Choroid plexus epithelial cell (primary cell): ENCODE data around the gene ADGRD1.

Experiments
- DNase-seq: peaks from one replicate; pipeline ENCODE4 v3.0.0-alpha.2; 2010; ENCODE audit warnings: low read depth
- H3K4me3 ChIP-seq: 2 replicates; pipeline ENCODE4 v1.5.1; 2011; ENCODE audit warnings: low read depth, mild to moderate bottlenecking, control low read depth, low read length, moderate library complexity
- CTCF ChIP-seq: conservative IDR thresholded peaks from 2 replicates; pipeline ENCODE4 v1.5.1; 2011; ENCODE audit warnings: low read depth, mild to moderate bottlenecking, control low read depth, inconsistent platforms, low read length, moderate library complexity

The ADGRD1 gene

GRCh38 chr12:131005161-131006035, 51.7 kb downstream of the ADGRD1 start:
- no peak for TF ChIP-seq CTCF
- H3K4me3 ChIP-seq, result no peak overlapping the region
- no peak for DNase-seq

- TF ChIP-seq CTCF, result no peak
- no peak for DNase-seq
- no peak overlapping the region for H3K4me3 ChIP-seq
Observed at GRCh38 chr12:131006036-131006735, 52.5 kb downstream of the ADGRD1 start.

- no peak overlapping the region for H3K4me3 ChIP-seq
- no peak for TF ChIP-seq CTCF
- DNase-seq, result no peak
Observed at GRCh38 chr12:131007031-131007739, 53.5 kb downstream of the ADGRD1 start.

GRCh38 chr12:131007740-131008117, 54.0 kb downstream of the ADGRD1 start:
- DNase-seq, result no peak
- no peak for TF ChIP-seq CTCF

GRCh38 chr12:131008131-131008912, 54.6 kb downstream of the ADGRD1 start:
- DNase-seq, result no peak
- TF ChIP-seq CTCF, result no peak
- H3K4me3 ChIP-seq, result no peak overlapping the region

More at GRCh38 chr12:131007740-131008117, 54.0 kb downstream of the ADGRD1 start:
- no peak overlapping the region for H3K4me3 ChIP-seq

GRCh38 chr12:131008913-131009270, 55.2 kb downstream of the ADGRD1 start:
- H3K4me3 ChIP-seq, result no peak overlapping the region
- TF ChIP-seq CTCF, result no peak
- no peak for DNase-seq
